Hypothalamus (tissue), 51 donors: ENCODE data around the gene TSC22D3.
A peak's percentile ranks its signal among the peaks of the same experiment; 100 is the strongest.

Experiments
- DNase-seq, 51 donors: peaks; one replicate each; lab custom pipeline; 2025; lab: John Stamatoyannopoulos, UW

TSC22D3 gene

GRCh38 chrX:107763647-107764046 is 11.9 kb downstream of the TSC22D3 start:
- no peak for DNase-seq

GRCh38 chrX:107760304-107761077 is 15.1 kb downstream of the TSC22D3 start:
- no peak for DNase-seq

GRCh38 chrX:107758231-107758766 is 17.3 kb downstream of the TSC22D3 start:
- no peak for DNase-seq

- DNase-seq = no peak
Measured at GRCh38 chrX:107755721-107756120, 19.9 kb downstream of the TSC22D3 start.

GRCh38 chrX:107753187-107753586 is 22.4 kb downstream of the TSC22D3 start:
- no peak for DNase-seq

GRCh38 chrX:107752714-107753113 is 22.9 kb downstream of the TSC22D3 start:
- no peak for DNase-seq

- no peak for DNase-seq
Measured at GRCh38 chrX:107752043-107752442, 23.5 kb downstream of the TSC22D3 start.

- no peak for DNase-seq
Measured at GRCh38 chrX:107750861-107751445, 24.6 kb downstream of the TSC22D3 start.

- no peak for DNase-seq
Measured at GRCh38 chrX:107750263-107750662, 25.3 kb downstream of the TSC22D3 start.

GRCh38 chrX:107748506-107748905 is 27.1 kb downstream of the TSC22D3 start:
- no peak for DNase-seq

GRCh38 chrX:107747596-107748161 is 27.9 kb downstream of the TSC22D3 start:
- DNase-seq = peak in 6 of 51 donors; percentile 1 to 36 (median 8)

GRCh38 chrX:107744868-107745267 is 30.7 kb downstream of the TSC22D3 start:
- DNase-seq = peak in 10 of 51 donors; percentile 2 to 20 (median 7)

GRCh38 chrX:107743995-107744394 is 31.6 kb downstream of the TSC22D3 start:
- no peak for DNase-seq

- DNase-seq = peak in 1 of 51 donors; percentile 22
Measured at GRCh38 chrX:107742700-107743191, 32.8 kb downstream of the TSC22D3 start.

GRCh38 chrX:107741404-107741790 is 34.2 kb downstream of the TSC22D3 start:
- DNase-seq = peak in 12 of 51 donors; percentile 16 to 44 (median 30)

- DNase-seq = no peak
Measured at GRCh38 chrX:107739541-107739940, 36.0 kb downstream of the TSC22D3 start.

GRCh38 chrX:107738768-107739167 is 36.8 kb downstream of the TSC22D3 start:
- DNase-seq = peak in 46 of 51 donors; percentile 2 to 80 (median 37)

GRCh38 chrX:107738272-107738671 is 37.3 kb downstream of the TSC22D3 start:
- peak in 23 of 51 donors; percentile 0 to 49 (median 25) for DNase-seq

GRCh38 chrX:107736781-107737531 is 38.6 kb downstream of the TSC22D3 start:
- DNase-seq = no peak

- no peak for DNase-seq
Measured at GRCh38 chrX:107734646-107735045, 40.9 kb downstream of the TSC22D3 start.

GRCh38 chrX:107733686-107734085 is 41.9 kb downstream of the TSC22D3 start:
- DNase-seq = no peak
